Nephron (organoid): ENCODE results near the gene KLHL12.

ENCODE experiments used
- H3K27ac Mint-ChIP-seq, 3 experiments: 2 replicates each; pipeline ENCODE4 v1.8.0; 2020; ENCODE audit warnings: mixed read lengths in 3 of 3, mild to moderate bottlenecking in 2 of 3, moderate library complexity in 1 of 3
- H3K27me3 Mint-ChIP-seq: 2 replicates; pipeline ENCODE4 v1.8.0; 2021; ENCODE audit warnings: low read depth, mild to moderate bottlenecking, moderate library complexity, mixed read lengths
- H3K36me3 Mint-ChIP-seq: 2 replicates; pipeline ENCODE4 v1.8.0; 2020; ENCODE audit warnings: low read depth, mixed read lengths
- H3K4me1 Mint-ChIP-seq: 2 replicates; pipeline ENCODE4 v1.8.0; 2020; ENCODE audit warnings: mixed read lengths
- H3K4me3 Mint-ChIP-seq, 3 experiments: 2 replicates each; pipeline ENCODE4 v1.8.0; 2020; ENCODE audit warnings: mild to moderate bottlenecking in 3 of 3, mixed read lengths in 3 of 3, moderate library complexity in 2 of 3
- H3K9me3 Mint-ChIP-seq: 2 replicates; pipeline ENCODE4 v1.8.0; 2020; ENCODE audit warnings: mixed read lengths
- CTCF ChIP-seq, 3 experiments: fragments of 200-600 bp; sonication (generic); IDR thresholded peaks; one replicate each; pipeline ENCODE4 v1.5.0; 2021; ENCODE audit warnings: antibody characterized with exemption in 3 of 3; ENCODE audit not compliant: unreplicated experiment in 3 of 3

KLHL12 gene

DNA sequence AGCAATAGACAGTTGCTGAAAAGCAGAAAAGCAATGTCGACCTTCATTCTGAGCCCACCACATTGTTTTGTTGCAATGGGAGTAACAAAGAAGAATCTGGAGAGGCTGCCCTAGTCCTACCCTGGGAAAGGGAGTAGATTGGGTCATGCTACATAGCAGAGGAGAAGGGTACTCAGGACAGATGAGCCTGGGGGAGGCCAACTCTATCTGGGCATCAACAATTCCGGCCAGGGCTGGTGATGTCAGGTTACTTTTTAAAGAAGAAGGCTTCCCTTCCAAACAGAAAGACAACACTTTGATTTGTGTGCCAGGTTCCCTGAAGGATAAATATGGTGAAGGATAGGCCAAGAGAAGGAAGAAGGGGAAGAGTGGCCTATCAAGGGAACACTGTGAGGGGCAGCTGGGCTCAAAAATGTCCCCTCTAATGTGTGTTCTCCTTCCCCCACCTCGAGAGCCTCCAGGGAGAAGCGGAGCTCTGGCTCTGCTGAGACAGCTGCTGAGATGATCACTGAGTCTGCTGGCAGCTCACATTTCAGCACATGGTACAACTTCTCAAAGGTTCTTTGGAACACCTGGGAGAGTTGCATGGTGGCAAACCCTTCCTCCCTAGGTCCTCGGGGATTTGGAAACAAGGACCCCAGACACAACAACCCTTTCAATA is 34.3 kb upstream of the KLHL12 start:
- Mint-ChIP-seq H3K36me3 (peaks cover 14% of the 10 kb centered on the region), H3K4me1 (peaks cover 73% of the 10 kb centered on the region), H3K27me3 (no peaks in the 10 kb centered on the region), H3K27ac (peak overlapping the region in 1 of 3 experiments; percentile 60), H3K9me3 (no peaks in the 10 kb centered on the region), H3K4me3 (peak overlapping the region in 1 of 3 experiments; percentile 45)
- no peak for TF ChIP-seq CTCF (IDR thresholded peaks at IDR 0.05; ENCODE audit: unreplicated experiment in 3 of 3)

DNA sequence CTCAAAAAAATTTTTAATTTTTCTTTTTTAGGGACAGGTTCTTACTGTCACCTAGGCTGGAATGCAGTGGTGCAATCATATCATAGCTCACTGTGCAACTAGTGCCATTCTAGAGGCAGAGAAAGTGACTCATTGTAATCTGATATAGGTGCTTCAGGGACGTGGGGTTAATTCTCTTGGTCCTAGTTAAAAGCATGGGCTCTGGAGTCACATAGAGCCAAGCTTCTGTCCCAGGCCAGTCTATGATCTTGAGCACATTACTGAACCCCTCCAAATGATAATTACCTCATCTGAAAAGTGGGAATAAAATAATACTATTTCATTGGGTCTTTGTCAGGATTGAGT is 32.2 kb upstream of the KLHL12 start:
- Mint-ChIP-seq H3K27ac (peak overlapping the region in 2 of 3 experiments; percentile 46 to 65), H3K27me3 (no peaks in the 10 kb centered on the region), H3K4me1 (peaks cover 67% of the 10 kb centered on the region), H3K9me3 (no peaks in the 10 kb centered on the region), H3K4me3 (peak overlapping the region; percentile 90 to 95 (median 93)), H3K36me3 (peaks cover 10% of the 10 kb centered on the region)
- no peak for TF ChIP-seq CTCF (IDR thresholded peaks at IDR 0.05; ENCODE audit: unreplicated experiment in 3 of 3)

DNA sequence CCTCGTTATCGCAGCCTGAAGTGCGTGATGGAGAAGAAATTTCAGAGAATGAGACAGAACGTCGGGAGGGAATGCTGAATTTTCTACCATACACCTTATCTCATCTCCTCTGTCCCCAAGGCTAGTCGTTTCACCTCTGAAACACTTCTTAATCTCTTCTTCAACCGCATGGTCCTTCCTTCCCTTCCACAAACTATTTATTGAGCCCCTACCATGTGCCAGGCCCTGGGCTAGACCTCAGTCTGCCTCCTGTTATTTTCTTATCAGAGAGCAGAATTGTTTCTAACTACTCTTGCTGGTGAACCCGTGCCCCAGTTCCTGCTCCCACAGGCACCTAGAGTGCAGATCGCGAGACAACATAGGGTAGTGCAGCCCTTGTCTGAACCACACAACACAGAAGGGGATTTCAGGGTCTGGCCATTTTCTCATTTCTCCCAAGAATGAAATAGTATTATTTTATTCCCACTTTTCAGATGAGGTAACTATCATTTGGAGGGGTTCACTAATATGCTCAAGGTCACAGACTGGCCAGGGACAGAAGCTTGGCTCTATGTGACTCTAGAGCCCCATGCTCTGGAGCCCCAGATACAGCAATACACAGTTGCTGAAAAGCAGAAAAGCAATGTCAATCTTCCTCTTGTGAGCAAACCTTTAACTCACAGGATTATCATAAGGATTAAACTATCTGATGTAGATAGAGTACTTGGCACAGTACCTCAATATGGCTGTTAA is 31.7 kb upstream of the KLHL12 start:
- TF ChIP-seq CTCF (IDR thresholded peaks at IDR 0.05; ENCODE audit: unreplicated experiment in 3 of 3), result no peak
- H3K27me3 Mint-ChIP-seq, result no peaks in the 10 kb centered on the region
- H3K9me3 Mint-ChIP-seq, result no peaks in the 10 kb centered on the region
- peaks cover 66% of the 10 kb centered on the region for H3K4me1 Mint-ChIP-seq
- H3K4me3 Mint-ChIP-seq, result peak overlapping the region; percentile 90 to 95 (median 93)
- H3K36me3 Mint-ChIP-seq, result peaks cover 11% of the 10 kb centered on the region
- H3K27ac Mint-ChIP-seq, result peak overlapping the region; percentile 65 to 91 (median 75)

DNA sequence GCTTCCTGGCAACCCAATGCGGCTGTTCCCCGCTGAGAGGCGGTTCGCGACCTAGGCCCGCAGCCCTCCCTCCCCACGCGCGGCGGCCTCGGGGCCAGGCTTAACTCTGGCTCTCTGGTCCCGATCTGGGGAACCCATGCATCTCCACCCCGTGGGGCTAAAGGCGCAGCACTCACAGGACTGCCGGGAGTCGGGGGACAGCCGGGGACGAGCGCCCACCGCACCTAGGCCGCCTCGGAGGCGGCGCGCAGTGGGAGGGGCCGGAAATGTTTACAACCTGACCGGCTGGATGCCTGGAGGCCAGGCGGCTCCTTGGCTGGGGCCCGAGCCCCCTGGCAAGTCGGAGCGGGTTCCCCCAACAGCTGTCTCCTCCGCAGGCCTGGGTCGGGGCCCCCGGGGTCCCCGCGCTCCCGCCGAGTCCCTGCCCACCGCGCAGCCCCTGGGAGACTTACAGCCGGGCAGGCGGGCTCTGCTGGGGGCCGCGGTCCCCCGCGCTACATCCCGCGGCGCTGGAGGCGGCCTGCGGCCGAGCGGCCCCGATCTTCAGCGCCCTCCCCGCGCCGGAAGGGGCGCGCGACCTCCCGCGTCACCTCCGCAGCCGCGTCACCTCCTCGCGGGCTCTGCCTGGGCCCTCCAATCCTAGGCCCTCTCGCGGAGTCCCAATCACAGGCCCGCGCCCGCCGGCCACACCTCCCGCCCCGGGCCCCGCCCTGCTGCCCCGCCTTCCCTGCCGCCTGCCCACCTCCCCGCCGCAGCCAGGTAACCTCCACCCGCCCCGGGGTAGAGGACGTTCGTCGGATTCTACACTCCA is 30.9 kb upstream of the KLHL12 start, which contains the start of gene ADIPOR1:
TSS of gene ADIPOR1 (minus strand) at position 580 of the 811 bp plus-strand sequence. CDS start 7,242 bp downstream, outside the sequence.
- H3K4me1 Mint-ChIP-seq, result peaks cover 61% of the 10 kb centered on the region
- no peaks in the 10 kb centered on the region for H3K27me3 Mint-ChIP-seq
- no peaks in the 10 kb centered on the region for H3K9me3 Mint-ChIP-seq
- peak within 1 kb of the TSS; percentile 90 to 95 (median 93) for H3K4me3 Mint-ChIP-seq
- peak in 1 of 3 experiments; percentile 20 for TF ChIP-seq CTCF (IDR thresholded peaks at IDR 0.05; ENCODE audit: unreplicated experiment in 3 of 3)
- peak within 1 kb of the TSS; percentile 65 to 91 (median 75) for H3K27ac Mint-ChIP-seq
- H3K36me3 Mint-ChIP-seq, result peaks cover 7% of the 10 kb centered on the region

DNA sequence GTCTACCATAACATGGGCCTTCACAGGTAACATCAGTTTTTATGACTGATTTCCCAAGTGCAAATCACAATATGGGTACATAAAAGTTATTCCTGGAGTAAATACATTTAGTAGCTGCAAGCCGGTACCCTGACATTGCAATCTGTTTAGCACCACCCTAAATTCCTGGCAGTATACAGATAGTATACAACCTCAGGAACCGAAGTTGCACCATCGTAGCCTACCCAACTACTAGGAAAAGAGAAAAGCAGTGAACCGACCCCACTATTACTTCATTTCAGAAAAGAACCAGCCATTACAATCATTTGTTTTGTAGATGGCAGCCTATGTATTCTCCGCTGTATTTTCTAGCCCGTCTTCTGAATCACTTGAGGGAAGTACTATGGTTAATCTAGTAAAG is 29.9 kb upstream of the KLHL12 start:
- Mint-ChIP-seq H3K27ac (peak overlapping the region in 2 of 3 experiments; percentile 33 to 50), H3K4me3 (peak overlapping the region; percentile 87 to 90 (median 87)), H3K4me1 (peaks cover 53% of the 10 kb centered on the region), H3K27me3 (no peaks in the 10 kb centered on the region), H3K9me3 (no peaks in the 10 kb centered on the region), H3K36me3 (peaks cover 4% of the 10 kb centered on the region)
- TF ChIP-seq CTCF (IDR thresholded peaks at IDR 0.05; ENCODE audit: unreplicated experiment in 3 of 3), result no peak
